ENCODE measurements around the gene C14orf93.

DNA sequence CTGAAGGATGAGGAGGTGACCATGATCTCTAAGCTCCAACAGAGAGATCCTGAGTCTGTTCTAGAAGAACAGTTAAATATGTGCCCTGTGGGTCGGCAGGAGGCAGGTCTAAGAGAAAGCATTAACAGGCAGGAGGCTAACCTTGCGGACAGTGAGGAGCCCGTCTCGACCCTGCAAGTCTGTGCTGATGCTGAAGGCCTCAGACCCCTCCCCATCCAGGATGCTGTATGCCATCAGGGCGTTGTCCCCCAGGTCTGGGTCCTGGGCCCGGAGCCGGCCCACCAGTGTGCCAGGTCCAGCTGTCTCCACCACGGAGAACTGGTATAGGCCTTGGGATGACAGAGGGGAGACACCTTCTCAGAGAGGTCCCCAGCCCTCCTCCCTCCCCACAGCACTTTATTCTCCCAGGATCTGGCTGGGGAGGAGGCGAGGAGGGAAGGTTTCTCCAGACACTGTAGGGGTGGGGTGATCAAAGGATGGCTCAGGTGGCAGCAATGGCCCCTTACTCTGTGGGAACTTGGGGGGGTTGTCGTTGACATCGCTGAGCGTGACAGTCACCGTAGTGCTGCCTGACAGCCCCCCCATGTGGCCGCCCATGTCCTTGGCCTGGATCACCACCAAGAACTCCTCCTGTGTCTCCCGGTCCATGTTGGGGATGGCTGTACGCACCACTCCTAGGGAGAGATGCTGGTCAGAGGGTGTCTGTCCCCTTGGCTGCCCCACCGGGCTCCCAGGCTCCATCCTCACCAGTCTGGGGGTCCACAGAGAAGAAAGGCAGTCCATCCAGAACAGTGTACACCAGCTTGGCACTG lies 44.3 kb upstream of the C14orf93 start:
- TF ChIP-seq, protein P1, sequence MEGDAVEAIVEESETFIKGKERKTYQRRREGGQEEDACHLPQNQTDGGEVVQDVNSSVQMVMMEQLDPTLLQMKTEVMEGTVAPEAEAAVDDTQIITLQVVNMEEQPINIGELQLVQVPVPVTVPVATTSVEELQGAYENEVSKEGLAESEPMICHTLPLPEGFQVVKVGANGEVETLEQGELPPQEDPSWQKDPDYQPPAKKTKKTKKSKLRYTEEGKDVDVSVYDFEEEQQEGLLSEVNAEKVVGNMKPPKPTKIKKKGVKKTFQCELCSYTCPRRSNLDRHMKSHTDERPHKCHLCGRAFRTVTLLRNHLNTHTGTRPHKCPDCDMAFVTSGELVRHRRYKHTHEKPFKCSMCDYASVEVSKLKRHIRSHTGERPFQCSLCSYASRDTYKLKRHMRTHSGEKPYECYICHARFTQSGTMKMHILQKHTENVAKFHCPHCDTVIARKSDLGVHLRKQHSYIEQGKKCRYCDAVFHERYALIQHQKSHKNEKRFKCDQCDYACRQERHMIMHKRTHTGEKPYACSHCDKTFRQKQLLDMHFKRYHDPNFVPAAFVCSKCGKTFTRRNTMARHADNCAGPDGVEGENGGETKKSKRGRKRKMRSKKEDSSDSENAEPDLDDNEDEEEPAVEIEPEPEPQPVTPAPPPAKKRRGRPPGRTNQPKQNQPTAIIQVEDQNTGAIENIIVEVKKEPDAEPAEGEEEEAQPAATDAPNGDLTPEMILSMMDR (IDR thresholded peaks at IDR 0.05; ENCODE audit: low read depth, low read length), result peak; percentile 44; the same call in 1 of the 2 replicates
- TF ChIP-seq EZH2phosphoT487 (IDR thresholded peaks at IDR 0.05; ENCODE audit: low read depth), result no peak

Measured in OCI-LY3 (cell line).